ENCODE measurements around the gene TRMT61B.

Gene TRMT61B

GRCh38 chr2:28818053-28818452 lies 52.1 kb downstream of the TRMT61B start:
- DNase-seq (ENCODE audit: low read depth) = no peak
- H3K4me3 ChIP-seq (ENCODE audit: low read depth, low read length) = no peak overlapping the region
- no peak for TF ChIP-seq CTCF (IDR thresholded peaks at IDR 0.05; ENCODE audit: control insufficient read depth, extremely low read depth, insufficient read depth)

GRCh38 chr2:28810384-28811285 lies 59.5 kb downstream of the TRMT61B start, which contains the start of gene SPDYA:
Gene SPDYA (plus strand): TSS chr2:28810834. CDS start chr2:28816015, 5,181 bp downstream.
- no peak for DNase-seq (ENCODE audit: low read depth)

GRCh38 chr2:28809927-28810326 lies 60.2 kb downstream of the TRMT61B start:
- TF ChIP-seq CTCF (IDR thresholded peaks at IDR 0.05; ENCODE audit: control insufficient read depth, extremely low read depth, insufficient read depth) = no peak
- H3K4me3 ChIP-seq (ENCODE audit: low read depth, low read length) = no peak overlapping the region
- DNase-seq (ENCODE audit: low read depth) = no peak

More at GRCh38 chr2:28810384-28811285, 59.5 kb downstream of the TRMT61B start, which contains the start of gene SPDYA:
- no peak for TF ChIP-seq CTCF (IDR thresholded peaks at IDR 0.05; ENCODE audit: control insufficient read depth, extremely low read depth, insufficient read depth)
- H3K4me3 ChIP-seq (ENCODE audit: low read depth, low read length) = no peak within 1 kb of the TSS

- no peak for TF ChIP-seq CTCF (IDR thresholded peaks at IDR 0.05; ENCODE audit: control insufficient read depth, extremely low read depth, insufficient read depth)
- H3K4me3 ChIP-seq (ENCODE audit: low read depth, low read length) = no peak overlapping the region
- no peak for DNase-seq (ENCODE audit: low read depth)
These were observed 67.1 kb downstream of the TRMT61B start for GRCh38 chr2:28802975-28803429.

GRCh38 chr2:28801726-28802125 lies 68.4 kb downstream of the TRMT61B start:
- no peak for DNase-seq (ENCODE audit: low read depth)
- H3K4me3 ChIP-seq (ENCODE audit: low read depth, low read length) = no peak overlapping the region
- TF ChIP-seq CTCF (IDR thresholded peaks at IDR 0.05; ENCODE audit: control insufficient read depth, extremely low read depth, insufficient read depth) = no peak

Measured in LNCaP clone FGC (cell line).